COLO668 (cell line): ENCODE results near the gene PGA4.
"Not testable (repeated sequence)": the region's sequence is repeated elsewhere in the genome, so short reads cannot be mapped to it uniquely, and the experiment has no call there.

ENCODE experiments used
- DNase-seq: peaks from one replicate; lab custom pipeline; 2025; ENCODE audit not compliant: unreplicated experiment; lab: John Stamatoyannopoulos, UW

Gene PGA4

DNA sequence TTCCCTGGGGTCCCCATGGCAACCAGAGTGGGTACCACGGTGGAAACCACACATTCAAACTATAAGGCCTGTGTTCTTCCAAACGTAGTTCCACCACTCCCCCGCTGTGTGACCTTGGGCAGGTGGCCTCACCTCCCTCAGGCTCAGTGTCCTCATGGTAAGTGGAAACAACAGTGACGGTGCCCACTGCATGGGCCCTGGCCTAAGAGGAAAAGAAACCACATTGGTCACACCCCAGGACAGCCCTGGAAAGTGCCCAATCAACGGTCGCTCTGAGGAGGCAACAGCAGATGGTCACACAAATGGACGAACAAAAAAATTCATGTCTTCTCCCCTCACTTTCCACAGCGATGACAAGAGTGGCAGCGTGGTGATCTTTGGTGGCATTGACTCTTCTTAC lies 25.9 kb downstream of the PGA4 start:
- DNase-seq: not testable (repeated sequence)

DNA sequence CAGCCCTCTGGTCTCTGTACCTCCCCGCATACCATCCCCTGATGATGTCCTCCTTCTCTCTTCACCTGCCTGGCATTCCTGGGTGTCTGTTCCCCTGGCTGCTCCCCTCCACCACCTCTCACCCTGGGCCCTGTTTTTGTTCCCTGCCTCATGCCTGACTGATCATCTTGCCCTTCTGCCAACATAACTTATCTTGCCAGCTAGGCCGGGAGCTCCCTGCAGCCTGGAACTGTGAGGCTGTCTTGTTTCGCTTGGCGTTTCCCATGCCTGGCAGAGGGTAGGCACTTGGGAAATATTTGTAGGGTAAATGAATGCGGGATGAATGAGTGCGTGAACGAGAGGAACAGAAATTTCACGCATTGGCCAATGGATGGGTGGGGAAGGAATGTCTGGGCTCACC lies 27.1 kb downstream of the PGA4 start:
- not testable (repeated sequence) for DNase-seq

DNA sequence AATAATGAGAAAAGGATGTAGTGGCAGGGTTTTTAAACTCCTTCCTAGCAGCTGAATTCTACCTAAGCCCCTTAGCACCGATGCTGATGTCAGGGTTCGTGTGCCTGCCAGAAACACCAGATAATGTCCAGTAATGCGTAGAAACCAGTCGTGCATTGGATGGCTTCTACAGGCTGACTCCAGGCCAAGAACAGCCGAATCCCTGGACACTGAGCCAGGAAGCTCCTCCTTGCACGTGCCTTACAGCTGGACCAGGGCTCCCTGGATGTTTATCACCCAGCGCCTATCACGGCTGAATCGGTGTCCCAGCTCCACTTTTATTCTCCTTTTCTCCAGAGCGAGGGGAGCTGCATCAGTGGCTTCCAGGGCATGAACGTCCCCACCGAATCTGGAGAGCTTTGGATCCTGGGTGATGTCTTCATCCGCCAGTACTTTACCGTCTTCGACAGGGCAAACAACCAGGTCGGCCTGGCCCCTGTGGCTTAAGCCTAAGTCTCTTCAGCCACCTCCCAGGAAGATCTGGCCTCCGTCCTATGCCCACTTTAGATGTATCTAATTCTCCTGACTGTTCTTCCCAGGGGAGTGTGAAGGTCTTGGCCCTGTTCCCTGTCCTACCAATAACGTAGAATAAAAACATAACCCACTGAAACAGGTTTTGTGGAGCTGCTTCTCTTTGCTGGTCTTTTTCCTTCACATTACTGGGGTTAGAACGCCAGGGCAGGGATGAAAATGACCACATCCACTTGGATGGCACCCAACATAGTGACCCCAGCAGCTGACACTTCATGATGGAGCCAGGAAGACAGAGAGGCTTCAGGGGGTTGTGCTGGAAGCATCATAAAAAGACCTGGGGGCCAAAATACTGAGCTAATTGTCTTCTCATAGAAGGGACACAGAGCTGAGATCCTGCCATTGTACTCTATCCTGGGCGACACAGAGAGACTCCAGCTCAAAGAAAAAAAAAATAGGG lies 28.9 kb downstream of the PGA4 start:
- not testable (repeated sequence) for DNase-seq

DNA sequence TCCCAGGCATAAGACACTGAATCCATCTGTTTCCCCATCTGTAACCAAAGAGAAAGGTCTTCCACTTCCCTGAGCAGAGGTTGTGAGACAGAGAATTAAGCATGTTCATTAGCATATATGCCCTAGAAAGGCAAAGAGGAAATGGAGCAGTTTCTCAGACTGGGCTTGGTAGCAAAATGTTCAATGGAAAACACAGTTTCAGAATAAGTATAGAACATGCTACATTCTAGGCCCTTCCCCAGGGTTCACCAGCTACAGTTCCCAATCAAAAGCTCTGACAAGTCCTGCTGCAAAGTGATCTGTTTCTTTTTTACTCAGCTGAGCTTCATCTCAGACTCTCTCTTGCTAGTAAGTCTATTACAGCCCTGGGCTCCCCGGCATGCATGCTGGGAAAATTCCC lies 30.2 kb downstream of the PGA4 start:
- DNase-seq: not testable (repeated sequence)

DNA sequence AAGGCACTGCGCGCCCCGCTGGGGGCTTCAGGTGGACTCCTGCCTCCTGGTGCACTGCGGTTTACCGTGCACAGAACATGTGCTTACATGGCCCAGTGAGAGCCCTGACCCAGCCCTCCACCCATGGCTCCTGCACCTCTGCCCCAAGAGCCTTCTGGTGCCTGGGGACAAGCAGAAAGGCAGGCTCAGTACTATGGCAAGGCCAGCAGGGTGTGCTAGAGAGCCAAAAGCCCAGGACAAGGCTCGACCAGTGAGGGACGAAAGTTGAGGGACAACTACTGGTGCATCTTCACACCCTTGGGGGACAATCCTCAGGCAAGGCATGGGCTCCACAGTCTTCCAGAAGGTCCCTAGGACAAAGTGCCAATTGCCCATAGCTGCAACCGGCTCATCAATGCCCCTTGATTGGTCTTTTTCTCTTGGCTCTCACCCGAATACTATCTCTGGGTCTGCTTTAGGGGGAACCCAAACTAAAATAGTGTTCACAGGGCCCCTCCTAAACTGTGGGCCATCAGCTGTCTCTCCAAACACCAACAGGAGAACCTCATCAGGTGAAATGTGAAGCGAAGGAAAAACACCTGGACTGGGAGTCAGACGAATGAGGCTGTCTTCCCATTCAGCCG lies 32.4 kb downstream of the PGA4 start:
- DNase-seq: peak; percentile 54

DNA sequence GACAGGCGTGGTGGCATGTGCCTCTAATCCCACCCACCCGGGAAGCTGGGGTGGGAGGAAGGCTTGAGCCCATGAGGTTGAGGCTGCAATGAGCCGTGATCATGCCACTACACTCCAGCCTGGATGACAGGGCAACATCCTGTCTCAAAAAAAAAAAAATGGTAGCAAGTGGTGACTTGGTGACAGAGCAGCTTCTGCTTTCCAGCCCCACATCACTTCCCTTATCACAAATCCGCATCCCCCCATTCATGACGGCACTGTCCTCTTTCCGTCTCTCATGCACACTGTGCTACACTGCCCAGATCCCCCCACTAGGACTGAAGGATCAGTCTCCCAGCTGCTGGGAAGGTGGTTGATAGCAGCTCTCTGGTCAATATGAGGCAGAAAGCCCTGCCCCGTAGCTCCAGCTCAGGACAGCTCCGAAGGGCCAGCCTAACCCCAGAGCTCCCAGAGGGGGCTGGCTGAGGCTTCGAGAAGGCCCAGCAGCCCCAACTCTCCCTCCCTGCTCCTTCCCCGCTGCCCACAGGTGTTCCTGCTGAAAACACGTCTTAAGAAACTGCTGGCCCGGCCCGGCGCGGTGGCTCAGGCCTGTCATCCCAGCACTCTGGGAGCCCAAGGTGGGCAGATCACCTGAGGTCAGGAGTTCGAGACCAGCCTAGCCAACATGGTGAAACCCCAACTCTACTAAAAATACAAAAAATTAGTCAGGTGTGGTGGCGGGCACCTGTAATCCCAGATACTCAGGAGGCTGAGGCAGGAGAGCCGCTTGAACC lies 34.7 kb downstream of the PGA4 start:
- no peak for DNase-seq

DNA sequence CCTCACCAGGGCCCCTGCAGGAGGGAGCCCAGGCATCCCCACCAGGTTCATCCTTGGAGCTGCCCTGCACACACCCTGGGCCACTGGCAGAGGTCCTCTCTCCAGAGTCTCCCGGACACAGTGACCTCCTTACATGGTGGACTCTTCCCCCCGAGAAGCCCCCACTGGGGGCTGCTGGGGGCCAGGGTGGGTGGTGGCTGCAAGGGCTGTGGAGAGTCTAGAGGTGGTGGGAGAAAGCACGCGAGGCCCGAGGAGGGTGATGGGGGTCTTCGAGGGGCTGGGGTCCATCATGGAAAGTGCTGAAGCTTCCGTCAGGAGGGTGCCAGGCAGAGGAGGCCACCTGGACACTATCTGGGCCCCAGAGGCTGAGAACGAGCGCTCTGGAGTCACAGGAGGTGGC lies 36.4 kb downstream of the PGA4 start:
- no peak for DNase-seq

DNA sequence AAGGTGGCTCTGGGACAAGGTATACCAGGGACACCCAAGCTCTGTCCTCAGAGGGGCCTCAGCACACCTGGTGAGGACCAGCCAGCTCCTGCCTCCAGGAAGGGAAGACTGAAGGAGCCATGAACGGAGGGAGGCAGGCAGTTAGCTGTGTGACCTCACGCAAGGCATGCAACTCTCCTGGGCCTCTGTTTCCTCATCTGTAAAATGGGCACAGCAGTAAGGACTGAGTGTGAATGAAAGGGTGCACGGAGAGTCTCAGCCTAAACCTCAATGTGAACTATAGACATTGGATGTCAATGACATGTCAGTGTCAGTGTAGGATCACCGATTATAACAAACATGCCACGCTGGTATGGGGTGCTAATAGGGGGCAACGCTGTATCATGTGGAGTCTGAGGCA lies 37.2 kb downstream of the PGA4 start:
- DNase-seq: no peak

DNA sequence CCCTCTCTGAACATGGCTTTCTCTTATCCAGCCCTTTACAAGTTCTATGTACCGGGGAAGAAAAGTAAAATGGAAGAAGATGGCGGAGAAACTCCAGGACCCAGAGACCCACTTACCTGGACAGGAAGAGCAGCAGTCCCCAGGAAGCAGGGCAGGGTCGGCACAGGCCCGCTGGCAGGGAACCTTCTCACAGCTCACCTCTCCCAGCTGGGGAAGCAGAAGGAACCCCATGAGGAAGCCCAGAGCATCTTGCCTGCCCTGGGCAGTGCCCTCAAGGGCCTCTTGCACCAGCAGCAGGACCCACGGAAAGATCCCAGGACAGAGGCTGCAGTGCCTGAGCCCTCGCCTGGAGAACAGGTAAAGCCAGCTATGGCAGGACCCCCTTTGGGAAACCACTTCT lies 42.2 kb downstream of the PGA4 start:
- DNase-seq: no peak

DNA sequence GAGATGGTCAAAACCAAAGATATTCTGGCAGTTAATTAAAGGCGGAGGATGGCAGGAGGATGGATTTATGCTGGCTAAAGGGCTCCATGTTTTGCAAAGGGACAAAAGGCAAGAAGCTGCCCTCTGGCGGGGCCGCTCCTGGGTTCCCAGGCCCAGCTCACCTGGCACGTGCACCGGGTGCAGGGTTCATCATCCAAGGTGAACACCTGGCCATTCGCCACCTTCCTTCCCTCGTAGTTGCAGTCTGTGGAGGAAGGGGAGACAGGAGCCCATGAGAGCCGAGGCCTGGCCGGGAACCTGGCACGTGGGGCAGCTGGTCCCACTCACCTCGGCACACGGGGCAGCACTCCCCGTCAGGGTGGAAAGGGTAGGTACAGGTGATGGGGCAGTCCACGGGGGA lies 42.6 kb downstream of the PGA4 start:
- no peak for DNase-seq

DNA sequence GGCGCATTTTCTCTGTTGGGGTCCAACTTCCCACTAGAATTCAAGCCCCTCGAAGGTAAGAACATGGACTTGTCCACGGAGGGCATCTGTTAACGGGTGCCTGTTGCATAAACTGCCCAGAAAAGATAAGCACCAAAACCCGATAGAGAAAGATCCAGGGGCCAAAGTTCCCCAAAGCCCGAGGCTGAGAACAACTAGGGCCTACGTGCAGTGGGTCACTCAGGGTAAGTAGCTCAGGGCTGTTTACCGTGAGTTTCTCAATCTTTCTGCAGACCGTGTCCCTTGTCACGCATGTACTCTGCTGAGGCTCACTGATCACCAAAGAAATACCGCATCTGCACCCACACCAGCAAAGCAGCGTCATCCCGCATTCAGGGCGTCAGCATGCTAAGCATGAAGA lies 43.2 kb downstream of the PGA4 start:
- DNase-seq: no peak

DNA sequence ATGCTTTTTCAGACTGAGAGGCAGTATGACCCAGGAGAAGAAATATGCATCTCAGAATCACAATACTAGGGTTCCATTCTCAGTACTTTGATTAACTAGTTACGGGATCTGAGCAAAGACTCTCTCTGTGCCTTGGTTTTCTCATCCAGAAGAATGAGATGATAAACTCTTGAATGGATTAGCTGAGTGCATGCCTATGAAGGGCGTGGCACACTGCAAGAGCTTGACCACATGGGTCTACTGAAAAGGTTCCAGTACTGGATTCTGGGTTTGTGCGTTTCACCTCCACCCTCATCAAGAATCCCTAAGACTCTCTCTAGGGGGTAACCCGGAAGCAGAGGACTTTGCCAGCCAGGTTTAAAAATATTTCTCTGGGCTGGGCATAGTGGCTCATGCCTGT lies 44.5 kb downstream of the PGA4 start:
- no peak for DNase-seq

DNA sequence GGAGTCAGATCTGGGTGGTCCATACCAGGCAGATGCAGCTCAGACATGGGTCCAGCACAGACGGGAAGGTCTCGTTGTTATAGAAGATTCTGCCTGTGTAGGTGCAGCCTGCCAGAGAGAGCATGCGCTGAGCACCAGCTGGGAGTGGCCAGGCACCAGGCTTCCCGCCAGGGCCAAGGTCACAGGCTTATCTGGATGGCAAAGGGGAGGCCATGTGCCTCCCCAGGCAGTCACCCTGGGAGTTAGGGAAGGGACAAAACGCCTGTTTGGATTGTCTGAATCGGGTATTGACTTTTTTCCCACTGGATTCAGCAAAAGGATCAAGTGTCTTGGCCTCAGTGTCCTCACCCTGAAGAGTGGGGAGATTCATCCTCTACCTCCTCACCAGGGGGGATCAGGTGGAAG lies 45.3 kb downstream of the PGA4 start:
- DNase-seq: no peak

DNA sequence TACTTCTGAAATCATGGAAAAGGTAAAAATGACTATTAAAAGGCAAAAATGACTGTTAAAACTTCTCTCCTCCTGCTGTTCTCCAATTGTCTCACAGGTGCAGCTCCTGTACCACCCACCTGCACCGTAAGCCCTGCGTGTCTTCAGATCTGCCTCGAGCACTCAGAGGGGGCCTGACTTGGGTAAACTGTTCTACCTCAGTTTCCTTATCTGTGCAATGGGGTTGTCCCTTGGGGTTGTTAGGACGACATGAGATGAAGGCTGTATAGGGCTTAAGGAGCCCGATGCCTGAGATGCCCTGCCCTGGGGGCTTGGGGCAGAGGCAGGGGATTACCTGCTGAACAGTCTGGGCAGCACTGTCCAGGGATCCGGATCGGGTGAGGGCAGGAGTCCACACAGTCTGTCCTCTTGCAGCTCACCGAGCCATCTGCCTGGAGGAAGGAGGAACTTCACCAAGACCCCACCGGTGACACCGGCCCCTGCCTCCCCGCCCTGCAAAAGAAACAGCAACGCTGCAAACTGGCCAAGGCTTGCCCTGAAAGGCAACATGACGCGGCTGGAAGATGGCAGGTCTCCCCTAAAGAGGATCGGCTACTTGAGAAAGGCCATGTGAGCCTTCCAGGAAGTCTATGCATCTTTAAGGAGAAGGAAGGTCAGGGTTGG lies 46.6 kb downstream of the PGA4 start:
- DNase-seq: no peak

DNA sequence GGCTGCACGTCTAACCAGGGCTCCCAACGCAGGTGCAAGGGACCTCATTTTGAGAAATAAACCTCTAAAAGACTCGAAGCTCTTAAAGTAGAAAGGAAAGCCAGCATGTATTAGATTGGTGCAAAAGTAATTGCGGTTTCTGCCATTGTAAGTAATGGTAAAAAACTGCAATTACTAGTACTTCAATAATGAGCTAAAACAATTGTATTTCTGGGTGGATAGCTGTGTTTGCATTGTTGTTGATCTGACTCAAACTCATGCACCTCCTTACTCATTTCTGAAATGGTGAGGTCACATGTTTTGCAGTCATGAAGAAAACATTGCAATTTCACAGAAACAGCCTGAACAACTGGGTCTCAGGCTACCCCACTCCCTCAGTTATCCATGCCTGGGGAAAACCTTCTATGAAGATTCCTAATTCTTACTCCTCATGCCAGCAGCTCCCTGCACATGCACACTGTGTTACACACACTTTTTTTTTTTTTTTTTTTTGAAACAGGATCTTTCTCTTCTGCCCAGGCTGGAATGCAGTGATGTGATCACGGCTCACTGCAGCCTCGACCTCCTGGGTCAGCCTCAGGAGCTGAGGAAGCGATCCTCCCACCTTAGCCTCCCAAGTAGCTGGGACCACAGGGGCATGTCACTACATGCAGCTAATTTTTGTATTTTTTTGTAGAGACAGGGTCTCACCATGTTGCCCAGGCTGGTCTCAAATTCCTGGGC lies 48.4 kb downstream of the PGA4 start:
- DNase-seq: no peak

DNA sequence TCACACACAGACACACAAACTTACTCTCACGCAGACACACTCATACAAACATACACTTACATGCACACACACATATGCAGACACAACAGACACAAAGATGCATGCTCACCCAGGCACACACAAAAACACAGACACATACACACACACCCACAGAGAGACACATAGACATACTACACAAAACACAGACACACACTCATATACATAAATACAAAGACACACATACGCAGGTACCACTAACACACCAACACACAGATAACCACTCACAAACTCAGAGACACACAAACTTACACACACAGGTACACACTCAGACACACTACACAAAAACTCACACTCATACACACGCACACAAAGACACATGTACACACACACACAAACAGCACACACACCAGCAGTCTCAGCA lies 50.6 kb downstream of the PGA4 start:
- DNase-seq: no peak

DNA sequence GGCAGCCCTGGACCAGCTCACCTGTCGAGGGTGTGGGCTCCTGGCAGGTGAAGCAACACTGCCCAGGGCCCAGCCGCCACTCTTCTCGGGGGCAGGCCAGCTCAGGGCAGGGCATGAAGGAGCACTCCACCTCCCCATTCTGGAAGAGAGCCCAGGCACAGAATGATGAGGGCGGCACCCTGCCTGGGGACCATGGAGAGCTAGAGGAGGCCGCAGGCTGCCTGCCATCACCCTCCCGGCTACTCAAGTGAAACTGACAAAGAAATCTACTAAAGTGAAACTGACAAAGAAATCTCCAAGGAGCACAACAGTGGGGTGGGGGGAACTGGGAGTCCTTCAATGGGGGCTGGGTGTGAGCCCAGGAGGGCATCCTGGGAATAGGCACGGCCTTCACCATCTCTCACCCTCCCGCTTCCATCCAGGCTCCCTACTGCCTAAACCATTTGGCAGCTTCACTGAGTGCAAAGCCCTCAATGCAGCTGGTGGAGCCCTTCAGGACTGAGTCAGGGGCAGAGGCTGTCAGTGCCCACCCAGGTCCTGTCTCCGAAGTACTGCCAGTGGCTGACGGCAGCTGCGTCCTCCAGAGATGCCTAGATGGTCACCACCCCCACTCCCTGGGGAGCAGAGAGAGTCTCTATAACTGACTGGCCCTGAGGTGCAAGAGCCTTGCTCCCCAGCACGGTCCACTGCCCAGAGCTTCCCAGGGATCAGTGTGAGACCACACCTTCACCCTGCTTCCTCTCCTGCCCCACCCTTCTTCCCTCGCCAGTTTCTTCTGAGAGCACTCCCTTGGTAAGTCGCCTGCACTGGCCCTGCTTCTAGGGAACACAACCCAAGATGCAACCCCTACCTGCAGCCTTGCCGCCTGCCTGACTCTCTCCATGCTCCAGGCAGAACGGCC lies 51.3 kb downstream of the PGA4 start:
- DNase-seq: peak; percentile 38

DNA sequence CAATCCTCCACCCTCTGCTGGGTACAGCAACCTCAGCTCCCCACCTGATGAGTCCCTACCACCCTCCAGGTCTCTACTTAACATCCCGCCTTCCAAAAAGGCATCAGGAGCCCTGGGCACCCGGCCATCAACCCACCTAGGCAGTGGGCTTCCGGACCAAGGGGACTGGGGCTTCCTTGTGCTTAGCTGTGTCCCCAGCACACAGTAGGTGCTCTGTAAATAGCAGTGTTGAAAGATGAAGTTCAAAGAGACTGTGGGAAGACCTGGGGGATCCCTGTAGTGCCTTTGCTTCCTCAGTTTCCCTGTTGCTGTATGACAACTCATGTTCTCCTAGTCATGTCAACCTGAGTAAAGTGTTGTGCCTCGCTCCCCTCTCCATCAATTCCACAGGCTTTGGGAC lies 51.9 kb downstream of the PGA4 start:
- no peak for DNase-seq

DNA sequence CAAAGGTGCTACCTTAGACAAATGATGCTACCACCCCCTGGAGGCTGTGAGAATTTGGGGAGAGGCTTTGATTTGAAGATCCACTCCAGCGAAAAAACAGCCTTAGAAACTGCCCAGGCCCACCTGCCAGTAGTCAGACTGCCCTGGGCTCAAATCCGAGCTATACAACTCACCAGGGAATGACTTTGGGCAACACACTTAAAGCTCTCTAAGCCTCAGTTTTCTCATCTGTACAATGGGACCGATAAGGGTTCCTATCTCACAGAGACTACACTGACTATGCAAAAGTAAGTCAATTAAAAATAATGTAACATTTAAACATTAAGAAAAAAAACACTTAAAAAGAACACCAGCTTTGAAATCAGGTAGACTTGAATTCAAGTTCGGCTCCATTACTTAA lies 53.0 kb downstream of the PGA4 start:
- DNase-seq: no peak
